Stimulated activated naive CD8-positive, alpha-beta T cell treated with anti-CD3 and anti-CD28 coated beads, Interleukin-15, amount 100 ng/mL, for 72 hours (primary cell): ENCODE measurements around the gene TCTN1.
A peak's percentile ranks its signal among the peaks of the same experiment; 100 is the strongest.

ENCODE experiments used
- ATAC-seq: fragments of 150-1000 bp; cut with Tn5 transposase; 2 replicates; pipeline ENCODE4 v1.10.0; 2021; ENCODE audit warnings: mild to moderate bottlenecking, moderate library complexity
- DNase-seq, 2 donors: peaks; one replicate each; pipeline ENCODE4 v3.0.0; 2021 to 2022
- H3K27ac Mint-ChIP-seq, 2 donors: one replicate each; pipeline ENCODE4 v1.8.0; 2022; ENCODE audit warnings: mild to moderate bottlenecking in 2 of 2, mixed read lengths in 2 of 2, moderate library complexity in 2 of 2
- H3K27me3 Mint-ChIP-seq: one replicate; pipeline ENCODE4 v1.8.0; 2022; ENCODE audit warnings: mixed read lengths
- H3K4me1 Mint-ChIP-seq: one replicate; pipeline ENCODE4 v1.8.0; 2022; ENCODE audit warnings: mild to moderate bottlenecking, mixed read lengths
- H3K4me3 Mint-ChIP-seq, 2 donors: one replicate each; pipeline ENCODE4 v1.8.0; 2022; ENCODE audit warnings: mild to moderate bottlenecking in 2 of 2, mixed read lengths in 2 of 2, moderate library complexity in 1 of 2
- H3K9me3 Mint-ChIP-seq, 2 donors: one replicate each; pipeline ENCODE4 v1.8.0; 2022; ENCODE audit warnings: mixed read lengths in 2 of 2

The TCTN1 gene

DNA sequence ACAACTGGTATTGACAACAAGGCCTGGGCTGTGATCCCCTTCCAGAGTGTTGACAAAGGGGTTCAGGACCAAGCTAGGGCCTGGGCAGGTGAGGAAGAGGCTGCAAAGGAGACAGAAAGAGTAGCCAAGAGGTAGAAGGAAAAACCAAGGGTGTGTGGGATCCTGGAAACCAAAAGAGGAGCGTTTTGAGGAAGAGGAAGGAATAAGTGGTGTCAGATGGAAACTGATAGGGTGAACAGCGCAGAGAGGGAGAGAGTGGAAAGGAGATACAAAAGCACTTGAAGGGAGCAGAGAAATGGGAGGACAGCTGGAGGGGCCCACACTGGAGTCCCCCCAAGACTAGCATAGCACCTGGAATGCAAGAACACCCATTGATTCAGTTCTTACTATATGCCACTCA lies 83.3 kb downstream of the TCTN1 start:
- H3K9me3 Mint-ChIP-seq = no peaks in the 10 kb centered on the region
- no peaks in the 10 kb centered on the region for H3K27me3 Mint-ChIP-seq
- no peak overlapping the region for H3K4me3 Mint-ChIP-seq
- DNase-seq (no peak), ATAC-seq (no peak)
- H3K27ac Mint-ChIP-seq = peak overlapping the region in 1 of 2 donors; percentile 93
- H3K4me1 Mint-ChIP-seq = peaks cover 53% of the 10 kb centered on the region

GRCh38 chr12:110698171-110698902 lies 84.4 kb downstream of the TCTN1 start:
- Mint-ChIP-seq H3K4me1 (peaks cover 46% of the 10 kb centered on the region), H3K27ac (peak overlapping the region; percentile 98 to 99), H3K27me3 (no peaks in the 10 kb centered on the region), H3K9me3 (no peaks in the 10 kb centered on the region), H3K4me3 (peak overlapping the region in 1 of 2 donors; percentile 52)
- DNase-seq (peak; percentile 81 to 89), ATAC-seq (peak; percentile 100)
